NCI-H2196 (cell line): Measurements from ENCODE around the gene NMRK2.
"Not testable (repeated sequence)": the region's sequence is repeated elsewhere in the genome, so short reads cannot be mapped to it uniquely, and the experiment has no call there.

Source experiments
- DNase-seq: peaks from one replicate; lab custom pipeline; 2025; ENCODE audit not compliant: unreplicated experiment; lab: John Stamatoyannopoulos, UW

NMRK2 gene

GRCh38 chr19:3936506-3937442 lies 3.9 kb downstream of the NMRK2 start:
- no peak for DNase-seq

GRCh38 chr19:3938300-3938950 lies 5.6 kb downstream of the NMRK2 start:
- not testable (repeated sequence) for DNase-seq

- DNase-seq = no peak
Observed at GRCh38 chr19:3942790-3943409, 10.0 kb downstream of the NMRK2 start.

- DNase-seq = no peak
Observed at GRCh38 chr19:3944018-3944721, 11.3 kb downstream of the NMRK2 start.

GRCh38 chr19:3945838-3946237 lies 13.0 kb downstream of the NMRK2 start:
- no peak for DNase-seq

- DNase-seq = not testable (repeated sequence)
Observed at GRCh38 chr19:3947316-3947933, 14.6 kb downstream of the NMRK2 start.

- no peak for DNase-seq
Observed at GRCh38 chr19:3949294-3949693, 16.4 kb downstream of the NMRK2 start.

- DNase-seq = no peak
Observed at GRCh38 chr19:3949997-3950859, 17.4 kb downstream of the NMRK2 start.

- DNase-seq = peak; percentile 43
Observed at GRCh38 chr19:3950871-3951861, 18.3 kb downstream of the NMRK2 start.

GRCh38 chr19:3952755-3953276 lies 19.9 kb downstream of the NMRK2 start:
- not testable (repeated sequence) for DNase-seq

GRCh38 chr19:3954107-3954506 lies 21.2 kb downstream of the NMRK2 start:
- no peak for DNase-seq

- DNase-seq = not testable (repeated sequence)
Observed at GRCh38 chr19:3955276-3955675, 22.4 kb downstream of the NMRK2 start.

GRCh38 chr19:3955688-3956087 lies 22.8 kb downstream of the NMRK2 start:
- DNase-seq = no peak

GRCh38 chr19:3958836-3959765 lies 26.2 kb downstream of the NMRK2 start:
- no peak for DNase-seq

- no peak for DNase-seq
Observed at GRCh38 chr19:3959766-3960131, 26.9 kb downstream of the NMRK2 start.

- no peak for DNase-seq
Observed at GRCh38 chr19:3961007-3961406, 28.1 kb downstream of the NMRK2 start.
